ENCODE data around the gene SOX3.

GRCh38 chrX:140508958-140509357 lies 4.1 kb upstream of the SOX3 start:
- TF ChIP-seq CTCF (IDR thresholded peaks at IDR 0.05): no peak
- TF ChIP-seq EZH2 (IDR thresholded peaks at IDR 0.05): no peak
- TF ChIP-seq EZH2phosphoT487 (IDR thresholded peaks at IDR 0.05): no peak
